GM10248 (cell line): ENCODE measurements around the gene DISC1.

Experiments used
- CTCF ChIA-PET: fragments of 300-600 bp; sonication (Branson Sonifier 250); formaldehyde crosslinking; extraction: SDS; loops from one replicate; lab custom pipeline; 2021; ENCODE audit warnings: antibody characterized with exemption; lab: Yijun Ruan, JAX
- POLR2A ChIA-PET: fragments of 350-650 bp; sonication (Branson Sonifier 250); formaldehyde crosslinking; extraction: SDS; loops from one replicate; lab custom pipeline; 2020; ENCODE audit warnings: antibody characterized with exemption; lab: Yijun Ruan, JAX
- DNase-seq: peaks from one replicate; pipeline ENCODE4 v3.0.0; 2012; ENCODE audit errors: extremely low spot score
- CTCF ChIP-seq: IDR thresholded peaks from 2 replicates; pipeline ENCODE4 v1.5.1; 2012; ENCODE audit warnings: mild to moderate bottlenecking, low read depth; ENCODE audit errors: extremely low read depth, missing control alignments, control extremely low read depth

Gene DISC1

DNA sequence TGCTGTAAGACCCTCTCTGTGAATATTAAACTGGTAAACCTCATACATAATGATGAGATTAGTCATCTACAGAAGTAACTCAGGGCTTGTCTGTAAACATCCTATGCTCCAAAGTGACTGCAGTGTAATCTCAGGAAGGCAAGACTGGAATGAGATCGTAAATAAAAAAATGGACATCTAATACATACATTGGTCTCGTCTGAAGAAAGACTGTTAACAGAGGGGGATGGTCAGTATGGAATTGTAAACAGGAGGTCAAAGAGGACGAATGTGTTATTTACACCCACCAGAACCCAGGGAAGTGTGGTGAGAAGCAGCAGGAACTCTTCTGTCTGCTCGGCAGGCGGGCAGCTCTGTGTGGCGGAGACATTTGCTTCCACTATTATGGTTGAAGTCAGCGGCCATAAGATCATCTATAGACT is 51.4 kb downstream of the DISC1 start:
- POLR2A ChIA-PET: no interaction called here
- TF ChIP-seq CTCF: no peak
- CTCF ChIA-PET: no interaction called here

GRCh38 chr1:231679109-231679508 is 52.5 kb downstream of the DISC1 start:
- TF ChIP-seq CTCF: no peak
- no peak for DNase-seq
- ChIA-PET POLR2A (no interaction called here), CTCF (no interaction called here)

More for the DNA sequence above, 51.4 kb downstream of the DISC1 start:
- no peak for DNase-seq

DNA sequence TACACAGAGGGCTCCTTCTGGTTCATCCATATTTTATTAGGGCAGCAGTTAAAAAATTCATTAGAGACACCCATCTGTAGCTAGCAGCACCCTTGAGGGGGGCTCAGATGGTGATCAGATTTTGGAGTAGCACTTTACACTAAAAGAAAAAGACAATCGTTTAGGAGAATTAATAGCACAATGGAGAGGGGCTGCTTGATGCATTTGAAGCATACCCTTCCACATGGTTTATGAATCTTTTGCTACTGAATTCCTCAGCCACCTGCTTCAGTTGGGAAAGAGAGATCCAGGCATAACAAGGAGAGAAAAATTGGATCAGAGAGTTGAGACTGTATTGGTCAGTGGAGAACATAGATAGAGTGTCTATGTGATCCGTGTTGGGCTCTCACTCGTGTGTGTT is 54.4 kb downstream of the DISC1 start:
- no peak for TF ChIP-seq CTCF
- CTCF ChIA-PET: interaction anchor here (1.2 to 2.0 kb wide), 2 partner anchors 14 to 26 kb away, joined by 5 to 6 read pairs; no protein-coding TSS in a partner anchor
- no peak for DNase-seq
- POLR2A ChIA-PET: no interaction called here

- no peak for TF ChIP-seq CTCF
- no peak for DNase-seq
- POLR2A ChIA-PET: no interaction called here
- CTCF ChIA-PET: interaction anchor here (1.8 kb wide), 1 partner anchor 10 kb away, joined by 5 read pairs; no protein-coding TSS in a partner anchor
These were observed 56.2 kb downstream of the DISC1 start for GRCh38 chr1:231682779-231683178.

DNA sequence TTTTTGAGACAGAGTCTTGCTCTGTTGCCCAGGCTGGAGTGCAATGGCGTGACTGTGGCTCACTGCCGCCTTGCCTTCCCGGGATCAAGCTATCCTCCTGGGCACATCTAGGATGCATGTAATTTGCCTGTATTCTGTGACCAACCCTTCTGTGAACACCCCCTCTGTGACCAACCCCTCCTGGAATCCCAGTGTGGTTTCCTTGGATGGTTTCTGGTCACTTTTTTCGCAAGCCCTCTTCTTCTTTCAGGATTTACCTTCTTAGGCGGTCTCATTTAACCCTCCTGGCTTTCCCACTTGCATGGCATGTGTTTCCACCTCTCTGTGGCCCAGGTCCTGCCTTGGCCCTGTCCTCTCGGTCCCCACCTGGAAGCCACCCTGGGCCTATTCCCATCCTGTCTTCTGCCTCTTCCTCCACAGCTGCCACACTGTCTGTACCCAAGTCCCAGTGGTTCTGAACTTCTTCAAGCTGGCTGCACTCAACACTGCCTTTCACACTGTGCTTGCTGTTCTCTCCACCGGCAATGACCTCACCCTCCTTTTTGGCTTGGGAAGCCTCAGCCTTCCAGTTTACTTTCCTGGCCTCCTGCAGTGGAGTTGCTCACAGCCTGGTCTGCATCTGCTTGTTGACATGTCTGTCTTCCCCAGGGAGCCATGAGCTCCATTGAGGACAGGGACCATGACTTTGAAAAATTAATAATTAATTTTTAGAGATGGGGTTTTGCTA is 57.0 kb downstream of the DISC1 start:
- DNase-seq: no peak
- ChIA-PET POLR2A (interaction anchor here (0.5 kb wide), 1 partner anchor 1251 kb away, joined by 8 read pairs; no protein-coding TSS in a partner anchor), CTCF (interaction anchor here (1.2 to 1.3 kb wide), 2 partner anchors 27 to 73 kb away, joined by 3 read pairs; no protein-coding TSS in a partner anchor)
- no peak for TF ChIP-seq CTCF

- ChIA-PET CTCF (interaction anchor here (1.2 to 1.3 kb wide), 2 partner anchors 26 to 72 kb away, joined by 3 read pairs; no protein-coding TSS in a partner anchor), POLR2A (no interaction called here)
- TF ChIP-seq CTCF: no peak
- no peak for DNase-seq
These were observed 58.0 kb downstream of the DISC1 start for GRCh38 chr1:231684356-231685244.
